Common myeloid progenitor, CD34-positive (primary cell): Measurements from ENCODE around the gene PDE3B.

Experiments used
- CTCF ChIA-PET: fragments of 350-600 bp; sonication (Branson Sonifier 250); formaldehyde crosslinking; loops from one replicate; lab custom pipeline; 2021; ENCODE audit warnings: antibody characterized with exemption; lab: Charles Lee
- POLR2A ChIA-PET: fragments of 350-600 bp; sonication (Branson Sonifier 250); formaldehyde crosslinking; loops from one replicate; lab custom pipeline; 2021; ENCODE audit warnings: antibody characterized with exemption; lab: Charles Lee
- DNase-seq, 3 donors: peaks; one replicate each; pipeline versions ENCODE4 v3.0.0 to v3.0.0-alpha.2; 2013
- H3K27ac ChIP-seq, 2 experiments: 1 replicate in 1 of 2; 2 replicates in 1 of 2; pipeline ENCODE4 v1.7.0; 2013; ENCODE audit warnings: inconsistent platforms in 2 of 2, low read length in 2 of 2, mild to moderate bottlenecking in 2 of 2, low read depth in 1 of 2, moderate library complexity in 1 of 2; ENCODE audit not compliant: severe bottlenecking in 2 of 2, insufficient read depth in 1 of 2, poor library complexity in 1 of 2
- H3K27me3 ChIP-seq, 5 experiments: replicated peaks in 2 of 5; 1 replicate in 3 of 5; 2 replicates in 2 of 5; pipeline versions ENCODE4 v1.6.1 to v1.7.0; 2013; ENCODE audit warnings: low read length in 4 of 5, mild to moderate bottlenecking in 2 of 5, moderate library complexity in 2 of 5, inconsistent platforms in 1 of 5; ENCODE audit not compliant: insufficient read depth in 5 of 5, control insufficient read depth in 4 of 5
- H3K36me3 ChIP-seq, 4 experiments: 1 replicate in 2 of 4; 2 replicates in 2 of 4; pipeline versions ENCODE4 v1.6.1 to v1.7.0; 2013; ENCODE audit warnings: low read length in 3 of 4, control low read depth in 1 of 4, mild to moderate bottlenecking in 1 of 4; ENCODE audit not compliant: control insufficient read depth in 4 of 4, insufficient read depth in 4 of 4
- H3K4me1 ChIP-seq, 4 experiments: 1 replicate in 3 of 4; 2 replicates in 1 of 4; pipeline versions ENCODE4 v1.6.1 to v1.7.1; 2013; ENCODE audit warnings: low read length in 3 of 4, mild to moderate bottlenecking in 3 of 4, control low read depth in 1 of 4, inconsistent platforms in 1 of 4, moderate library complexity in 1 of 4; ENCODE audit not compliant: control insufficient read depth in 4 of 4, insufficient read depth in 4 of 4; ENCODE audit errors: control extremely low read depth in 1 of 4
- H3K4me3 ChIP-seq, 7 experiments: 1 replicate in 4 of 7; 2 replicates in 3 of 7; pipeline versions ENCODE4 v1.5.1 to v1.7.0; 2013; ENCODE audit warnings: mild to moderate bottlenecking in 7 of 7, low read length in 6 of 7, moderate library complexity in 6 of 7, inconsistent platforms in 2 of 7, low read depth in 2 of 7, control low read depth in 1 of 7; ENCODE audit not compliant: insufficient read depth in 4 of 7, control insufficient read depth in 1 of 7; ENCODE audit errors: extremely low read depth in 1 of 7
- H3K9me3 ChIP-seq, 5 experiments: 1 replicate in 4 of 5; 2 replicates in 1 of 5; pipeline versions ENCODE4 v1.6.1 to v1.7.1; 2013; ENCODE audit warnings: low read length in 4 of 5, mild to moderate bottlenecking in 2 of 5, inconsistent platforms in 1 of 5, low read depth in 1 of 5, moderate library complexity in 1 of 5; ENCODE audit not compliant: control insufficient read depth in 4 of 5, insufficient read depth in 2 of 5; ENCODE audit errors: control extremely low read depth in 1 of 5
- WGBS: methylation state at CpG from one replicate; pipeline ENCODE4 v1.1.5; 2013; ENCODE audit not compliant: insufficient coverage; 5-methylcytosine and 5-hydroxymethylcytosine counted together

Gene PDE3B

GRCh38 chr11:14645985-14646900, 2.6 kb downstream of the PDE3B start:
- H3K4me3 ChIP-seq = peak overlapping the region in 2 of 7 experiments; percentile 64 to 93
- peaks cover 0 to 5% (median 0%) of the 10 kb centered on the region in 5 experiments for H3K9me3 ChIP-seq
- CTCF ChIA-PET = interaction anchor here (2.0 kb wide), 1 partner anchor 24 kb away, joined by 4 read pairs; no protein-coding TSS in a partner anchor
- 93% methylated on average over 3 of the region's 6 CpGs for whole genome bisulfite sequencing
- peaks cover 12 to 35% (median 19%) of the 10 kb centered on the region in 4 experiments for H3K4me1 ChIP-seq
- H3K27me3 ChIP-seq = peaks cover 0 to 90% (median 38%) of the 10 kb centered on the region in 5 experiments
- POLR2A ChIA-PET = no interaction called here
- no peak overlapping the region for H3K27ac ChIP-seq
- H3K36me3 ChIP-seq = peaks cover 0 to 7% (median 0%) of the 10 kb centered on the region in 4 experiments
- DNase-seq = no peak

- ChIA-PET POLR2A (no interaction called here), CTCF (interaction anchor here (0.6 to 1.1 kb wide), 2 partner anchors 14 to 20 kb away, joined by 3 read pairs; no protein-coding TSS in a partner anchor)
- Histone ChIP-seq H3K27me3 (peaks cover 0 to 83% (median 33%) of the 10 kb centered on the region in 5 experiments), H3K4me1 (peaks cover 3 to 20% (median 7%) of the 10 kb centered on the region in 4 experiments), H3K27ac (no peak overlapping the region), H3K4me3 (no peak overlapping the region), H3K9me3 (peaks cover 0 to 7% (median 2%) of the 10 kb centered on the region in 5 experiments), H3K36me3 (peaks cover 0 to 7% (median 0%) of the 10 kb centered on the region in 4 experiments)
- no peak for DNase-seq
- 100% methylated on average over 2 of the region's 3 CpGs for WGBS
These were observed 6.5 kb downstream of the PDE3B start for GRCh38 chr11:14650064-14650463.

DNA sequence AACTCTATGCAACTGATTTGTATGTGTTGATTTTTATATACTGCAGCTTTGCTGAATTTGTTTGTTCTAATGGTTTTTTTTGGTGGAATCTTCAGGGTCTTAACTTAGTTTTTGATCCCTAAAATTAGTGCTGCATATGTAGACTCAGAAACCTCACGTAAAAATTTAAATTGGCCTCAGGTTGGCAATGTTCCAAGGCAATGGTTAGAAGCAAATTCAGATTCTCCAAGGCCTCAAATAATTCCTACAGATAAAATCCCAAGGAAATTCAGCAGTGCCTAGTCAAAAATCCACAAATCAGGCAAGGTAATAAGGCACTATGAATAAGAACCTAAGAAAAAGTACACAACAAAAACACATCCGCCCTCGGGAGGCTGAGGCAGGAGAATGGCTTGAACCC, 9.5 kb downstream of the PDE3B start:
- POLR2A ChIA-PET = no interaction called here
- Histone ChIP-seq H3K4me1 (peaks cover 0 to 2% (median 0%) of the 10 kb centered on the region in 4 experiments), H3K9me3 (peaks cover 0 to 7% (median 2%) of the 10 kb centered on the region in 5 experiments), H3K27ac (no peak overlapping the region), H3K4me3 (no peak overlapping the region), H3K27me3 (peaks cover 0 to 73% (median 21%) of the 10 kb centered on the region in 5 experiments), H3K36me3 (peaks cover 0 to 7% (median 0%) of the 10 kb centered on the region in 4 experiments)
- CTCF ChIA-PET = no interaction called here
- no peak for DNase-seq
- WGBS = 100% methylated on average over 2 of the region's 3 CpGs

DNA sequence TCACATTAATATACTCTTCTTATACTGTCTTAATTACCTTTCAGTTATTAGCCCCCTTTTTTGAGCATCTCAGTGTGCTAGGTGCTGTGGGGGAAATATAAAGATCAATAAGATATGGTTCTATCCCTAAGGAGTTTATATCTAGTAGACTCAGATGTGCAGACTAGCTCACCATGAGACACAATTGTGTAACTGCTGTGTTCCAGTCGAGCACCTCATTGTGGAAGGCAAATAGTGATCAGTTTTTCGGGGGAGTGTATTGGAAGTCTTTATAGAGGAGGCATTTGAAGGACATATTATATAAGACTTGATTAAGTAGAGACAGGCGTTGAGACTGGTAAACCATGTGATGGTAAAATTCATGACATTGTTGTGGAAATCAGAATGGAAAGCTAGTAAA, 11.8 kb downstream of the PDE3B start:
- Histone ChIP-seq H3K4me3 (no peak overlapping the region), H3K36me3 (peaks cover 0 to 13% (median 0%) of the 10 kb centered on the region in 4 experiments), H3K27ac (no peak overlapping the region), H3K27me3 (peaks cover 0 to 51% (median 8%) of the 10 kb centered on the region in 5 experiments), H3K4me1 (no peaks in the 10 kb centered on the region), H3K9me3 (peaks cover 0 to 4% (median 2%) of the 10 kb centered on the region in 5 experiments)
- POLR2A ChIA-PET = no interaction called here
- 89% methylated on average over 2 of the region's 3 CpGs for WGBS
- no peak for DNase-seq
- CTCF ChIA-PET = interaction anchor here (1.2 kb wide), 1 partner anchor 11 kb away, joined by 5 read pairs; no protein-coding TSS in a partner anchor

- ChIA-PET CTCF (interaction anchor here (1.2 kb wide), 1 partner anchor 12 kb away, joined by 5 read pairs; no protein-coding TSS in a partner anchor), POLR2A (no interaction called here)
- DNase-seq = peak in 1 of 3 donors; percentile 29
- H3K4me1 ChIP-seq = no peaks in the 10 kb centered on the region
- H3K27me3 ChIP-seq = peaks cover 0 to 39% (median 8%) of the 10 kb centered on the region in 5 experiments
- 100% methylated on average over 2 of the region's 4 CpGs for WGBS
- no peak overlapping the region for H3K4me3 ChIP-seq
- peak overlapping the region in 1 of 2 experiments; percentile 54 for H3K27ac ChIP-seq
- H3K36me3 ChIP-seq = peaks cover 0 to 9% (median 1%) of the 10 kb centered on the region in 4 experiments
- H3K9me3 ChIP-seq = peaks cover 0 to 3% (median 0%) of the 10 kb centered on the region in 5 experiments
These were observed 13.2 kb downstream of the PDE3B start for GRCh38 chr11:14656536-14657457.

DNA sequence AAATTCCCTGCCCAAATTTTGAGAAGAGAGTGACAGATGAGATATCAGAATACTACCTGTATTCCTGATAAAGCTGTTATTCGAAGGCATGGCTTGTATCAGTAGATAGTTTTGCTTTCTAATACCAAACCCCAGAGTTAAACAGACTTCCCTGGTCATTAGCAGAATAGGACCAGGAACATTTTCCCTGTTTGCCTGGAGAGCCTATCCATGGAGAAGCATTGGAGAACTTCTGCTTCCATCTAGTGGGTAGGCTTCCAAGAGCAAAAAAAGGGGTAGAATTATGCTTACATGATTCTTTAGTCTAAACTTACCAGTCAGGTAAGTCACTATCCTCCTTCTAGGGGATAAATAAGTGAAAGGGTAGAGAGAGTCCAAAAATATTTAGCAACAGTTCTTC, 14.2 kb downstream of the PDE3B start:
- Histone ChIP-seq H3K27me3 (peaks cover 0 to 33% (median 8%) of the 10 kb centered on the region in 5 experiments), H3K27ac (peak overlapping the region in 1 of 2 experiments; percentile 54), H3K4me1 (no peaks in the 10 kb centered on the region), H3K9me3 (peaks cover 0 to 1% (median 0%) of the 10 kb centered on the region in 5 experiments), H3K4me3 (no peak overlapping the region), H3K36me3 (peaks cover 0 to 9% (median 1%) of the 10 kb centered on the region in 4 experiments)
- DNase-seq = no peak
- no CpG with 5 or more reads among the region's 1 CpG for WGBS
- POLR2A ChIA-PET = no interaction called here
- CTCF ChIA-PET = interaction anchor here (0.6 kb wide), 1 partner anchor 250 kb away, joined by 4 read pairs; no protein-coding TSS in a partner anchor
